GM12891 (cell line): ENCODE results near the gene SLC5A9.
A peak's percentile ranks its signal among the peaks of the same experiment; 100 is the strongest.

Experiments
- DNase-seq: peaks from one replicate; pipeline ENCODE4 v3.0.0; 2011; ENCODE audit warnings: low spot score; ENCODE audit not compliant: insufficient read length
- FAIRE-seq: peaks from 2 replicates; lab custom pipeline; 2011; peaks lifted over from hg19 to GRCh38; lab: Jason Lieb, UNC
- PAX5 ChIP-seq: IDR thresholded peaks from 2 replicates; pipeline ENCODE4 v1.6.1; 2011; ENCODE audit warnings: low read length, moderate library complexity, mild to moderate bottlenecking; ENCODE audit not compliant: insufficient read depth, severe bottlenecking
- POLR2A ChIP-seq: IDR thresholded peaks from 2 replicates; pipeline ENCODE4 v1.6.1; 2011; ENCODE audit warnings: low read depth, low read length, control low read depth
- POLR2AphosphoS5 ChIP-seq: IDR thresholded peaks from 2 replicates; pipeline ENCODE4 v1.6.1; 2011; ENCODE audit warnings: low read depth, low read length, control low read depth
- POU2F2 ChIP-seq: IDR thresholded peaks from 2 replicates; pipeline ENCODE4 v1.6.1; 2011; ENCODE audit warnings: low read depth, mild to moderate bottlenecking, control low read depth, low read length, moderate library complexity
- SPI1 ChIP-seq: IDR thresholded peaks from 2 replicates; pipeline ENCODE4 v1.6.1; 2011; ENCODE audit warnings: low read depth, low read length, control low read depth
- TAF1 ChIP-seq: IDR thresholded peaks from 2 replicates; pipeline ENCODE4 v1.6.1; 2011; ENCODE audit warnings: low read depth, low read length, control low read depth

SLC5A9 gene

DNA sequence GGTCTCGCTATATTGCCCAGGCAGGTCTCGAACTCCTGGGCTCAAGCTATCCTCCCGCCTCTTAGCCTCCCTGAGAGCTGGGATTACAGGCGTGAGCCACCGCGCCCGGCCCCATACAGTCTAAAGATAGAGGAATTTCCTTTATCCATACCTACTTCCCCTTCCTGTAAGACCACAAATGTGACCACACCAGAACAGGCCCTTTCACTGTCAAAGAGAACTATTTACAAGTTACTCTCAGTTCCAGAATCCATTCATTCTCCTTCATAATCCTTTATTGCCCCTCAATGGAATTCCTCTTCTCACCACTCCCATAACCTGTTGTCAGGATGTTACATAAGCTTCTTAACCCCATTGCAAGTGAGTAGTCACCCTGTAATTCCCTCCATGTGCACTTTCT lies 26.3 kb upstream of the SLC5A9 start:
- DNase-seq (no peak), FAIRE-seq (no peak)
- TF ChIP-seq POU2F2 (no peak), POLR2A (no peak), SPI1 (no peak), POLR2AphosphoS5 (no peak), TAF1 (no peak), PAX5 (no peak)

DNA sequence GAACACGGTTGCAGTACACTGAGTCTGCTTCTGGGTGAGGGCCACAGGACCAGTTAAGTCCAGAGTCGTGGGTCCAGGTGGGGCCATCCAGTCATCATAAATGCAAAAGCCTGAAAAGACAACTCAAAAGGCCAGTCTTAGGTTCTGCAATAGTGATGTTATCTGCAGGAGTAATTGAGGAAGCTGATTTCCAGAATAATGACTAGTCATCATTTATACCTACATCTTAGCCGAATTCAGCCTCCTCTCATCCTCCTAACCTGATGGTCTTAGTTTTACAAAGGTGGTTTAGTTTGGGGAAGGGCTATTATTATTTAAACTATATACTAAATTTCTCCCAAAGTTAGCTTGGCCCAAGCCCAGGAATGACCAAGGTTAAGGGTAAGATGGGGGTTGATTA lies 23.5 kb upstream of the SLC5A9 start:
- no peak for DNase-seq
- FAIRE-seq = no peak
- TF ChIP-seq POU2F2 (no peak), POLR2A (no peak), SPI1 (no peak), PAX5 (no peak), TAF1 (no peak), POLR2AphosphoS5 (no peak)

DNA sequence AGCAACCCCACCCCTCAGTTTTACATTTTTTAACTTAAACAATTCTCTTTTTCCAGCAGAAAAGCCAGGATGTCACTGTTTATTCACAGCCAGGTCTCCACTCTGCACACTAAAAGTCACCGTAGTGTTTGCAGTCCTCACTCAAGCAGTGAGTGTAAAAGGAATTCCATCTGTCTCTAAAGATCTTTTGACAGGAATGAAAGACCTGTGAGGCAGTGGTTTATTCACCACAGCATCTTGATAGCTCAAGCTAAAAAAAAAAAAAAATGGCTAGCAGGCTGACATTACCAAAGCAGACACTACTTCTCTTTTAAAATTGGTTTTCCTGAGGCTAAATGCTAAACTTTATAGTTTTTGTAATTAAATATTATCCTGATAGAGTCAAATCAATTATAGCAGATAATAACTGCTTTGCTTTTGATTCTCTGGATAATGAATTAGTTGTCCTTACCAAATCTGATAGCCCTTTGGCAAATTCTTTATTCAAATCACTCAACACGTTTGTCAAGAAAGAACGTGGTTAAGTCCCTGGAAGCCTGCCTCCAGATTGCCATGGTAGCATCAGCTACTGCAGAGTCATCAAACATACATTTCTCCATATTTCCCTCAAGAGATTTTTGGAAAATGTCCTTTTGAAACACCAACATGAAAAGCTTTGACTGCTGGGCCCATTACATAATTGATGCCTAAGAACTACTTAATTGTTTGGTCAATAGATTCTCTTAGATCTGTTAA lies 22.2 kb upstream of the SLC5A9 start:
- TF ChIP-seq POLR2AphosphoS5 (no peak), TAF1 (no peak), POU2F2 (no peak), SPI1 (no peak)
- DNase-seq = no peak
- no peak for FAIRE-seq

DNA sequence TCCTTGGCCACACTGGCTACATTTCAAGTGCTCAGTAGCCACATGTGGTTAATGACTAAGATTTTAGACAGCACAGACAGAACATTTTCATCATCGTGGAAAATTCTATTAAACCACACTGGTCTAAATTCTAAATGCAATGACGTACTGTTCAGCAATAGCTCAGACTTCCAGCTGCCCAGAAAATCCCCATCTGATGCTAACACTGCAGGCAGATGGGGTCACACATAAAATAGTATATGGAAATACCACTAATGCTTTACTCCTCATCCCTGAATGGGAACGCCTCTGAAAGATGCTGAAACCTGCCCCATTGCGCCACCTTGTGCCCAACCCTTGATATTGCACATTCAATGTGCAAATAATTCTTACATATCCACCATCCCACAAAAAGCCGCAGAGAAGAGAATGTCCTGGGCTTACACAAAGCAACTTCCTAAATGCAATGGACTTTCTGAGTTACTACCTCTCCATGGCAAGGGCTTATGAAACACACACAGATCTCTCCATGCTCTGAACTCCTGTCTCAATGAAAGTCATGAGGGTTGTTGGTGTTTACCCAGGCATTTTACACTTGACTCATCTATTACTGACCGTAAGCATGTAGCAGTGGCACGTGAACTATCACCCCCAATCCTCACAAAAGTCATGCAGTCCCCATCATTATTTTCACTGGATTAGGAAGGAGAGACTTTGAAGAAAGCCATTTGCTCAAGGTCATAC lies 20.3 kb upstream of the SLC5A9 start:
- TF ChIP-seq TAF1 (no peak), PAX5 (no peak)
- DNase-seq = peak; percentile 13
- FAIRE-seq = peak; percentile 88

DNA sequence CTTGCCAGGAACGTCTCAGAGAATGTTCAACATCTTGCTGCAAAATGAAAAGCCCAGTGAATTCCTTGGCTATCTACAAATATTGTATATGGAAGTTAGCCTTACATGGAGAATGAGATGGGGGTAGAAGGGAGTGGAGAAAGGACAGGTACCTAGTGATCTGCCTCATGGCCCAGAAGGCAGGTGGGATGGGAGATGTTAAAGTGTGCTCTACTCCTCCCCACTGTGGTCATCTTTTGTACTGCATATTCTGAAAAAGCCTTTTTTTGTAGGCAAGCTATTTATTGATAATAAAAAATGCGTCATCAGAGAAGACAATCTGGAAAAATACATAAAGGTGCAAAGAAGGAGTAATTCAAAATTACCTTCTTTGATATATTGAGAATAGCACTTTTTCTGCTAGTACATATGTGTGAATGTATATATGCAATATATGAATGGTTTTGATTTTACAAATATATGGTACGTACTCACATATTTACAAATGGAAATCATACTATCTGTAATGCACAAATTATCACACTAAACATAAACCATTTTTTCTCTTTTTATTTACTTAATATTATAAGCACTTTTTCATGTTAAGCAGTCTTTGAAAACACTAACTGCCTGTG lies 19.1 kb upstream of the SLC5A9 start:
- TF ChIP-seq SPI1 (no peak), POLR2A (no peak), POLR2AphosphoS5 (no peak), POU2F2 (no peak)
- FAIRE-seq = peak; percentile 64
- no peak for DNase-seq

DNA sequence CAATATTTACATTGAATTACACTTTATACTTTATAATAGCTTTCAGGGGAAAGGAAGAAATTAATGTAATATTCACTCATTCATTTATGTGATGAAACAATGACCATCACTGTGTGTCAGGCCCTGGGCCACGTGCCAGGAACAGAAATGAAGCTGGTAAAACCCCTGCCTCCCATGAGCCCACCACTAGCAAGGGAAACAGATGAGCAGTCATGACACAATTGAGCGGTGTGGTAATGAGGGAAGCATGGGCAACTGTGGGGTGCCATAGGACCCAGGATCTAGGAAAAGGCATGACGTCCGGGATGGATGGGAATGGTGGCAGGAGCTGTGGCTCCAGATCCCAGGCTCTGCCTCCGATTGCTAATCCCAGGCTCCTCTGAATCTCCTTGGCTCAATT lies 17.0 kb upstream of the SLC5A9 start:
- DNase-seq = no peak
- no peak for TF ChIP-seq SPI1
- TF ChIP-seq POU2F2 = no peak
- TF ChIP-seq POLR2AphosphoS5 = no peak
- no peak for TF ChIP-seq POLR2A
- TF ChIP-seq TAF1 = no peak
- no peak for TF ChIP-seq PAX5
- FAIRE-seq = no peak

DNA sequence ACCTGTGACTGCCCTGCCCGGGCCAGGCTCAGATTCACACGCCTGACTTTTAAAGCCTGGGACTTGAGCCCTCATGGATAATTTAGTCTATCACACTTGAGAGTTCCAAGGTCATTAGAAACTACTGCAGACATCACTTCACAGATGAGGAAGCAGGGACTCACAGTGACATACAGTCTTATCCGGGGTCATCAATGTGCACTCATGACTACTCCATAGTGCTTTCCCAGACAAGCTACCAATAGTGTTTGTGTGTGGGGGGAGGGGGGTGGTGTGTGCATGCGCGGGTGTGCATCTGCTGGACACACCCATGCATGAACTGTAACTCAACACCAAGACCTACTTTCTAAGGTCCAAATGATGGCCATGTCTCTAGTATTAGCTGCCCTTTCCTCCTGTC lies 16.1 kb upstream of the SLC5A9 start:
- FAIRE-seq = no peak
- no peak for TF ChIP-seq POLR2AphosphoS5
- TF ChIP-seq PAX5 = no peak
- TF ChIP-seq POU2F2 = no peak
- no peak for TF ChIP-seq TAF1
- no peak for TF ChIP-seq POLR2A
- no peak for TF ChIP-seq SPI1
- DNase-seq = no peak

DNA sequence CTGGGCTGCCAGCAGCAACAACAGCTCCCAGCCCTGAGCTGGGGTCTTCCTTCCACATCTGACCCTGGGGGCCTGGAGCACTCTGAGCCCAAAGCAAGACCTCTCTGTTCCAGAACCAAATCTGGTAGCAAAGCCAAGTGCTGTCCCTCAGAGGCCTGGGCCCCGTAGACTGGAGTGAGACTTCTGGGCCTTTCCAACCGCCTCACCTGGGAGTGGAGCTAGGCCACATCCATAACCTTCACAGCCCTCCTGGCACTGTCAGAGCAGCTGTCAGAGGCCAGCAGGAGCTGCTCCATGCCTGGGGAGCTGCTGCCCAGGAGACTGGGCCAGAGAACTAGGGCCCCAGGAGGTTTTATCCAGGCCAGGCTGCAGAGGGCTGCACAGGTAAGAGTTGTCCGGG lies 15.4 kb upstream of the SLC5A9 start:
- no peak for TF ChIP-seq POU2F2
- TF ChIP-seq POLR2AphosphoS5 = no peak
- no peak for TF ChIP-seq PAX5
- no peak for TF ChIP-seq POLR2A
- no peak for TF ChIP-seq SPI1
- TF ChIP-seq TAF1 = no peak
- DNase-seq (no peak), FAIRE-seq (no peak)

GRCh38 chr1:48207536-48208075 lies 14.9 kb upstream of the SLC5A9 start:
- DNase-seq (no peak), FAIRE-seq (no peak)
- TF ChIP-seq POLR2A = no peak
- no peak for TF ChIP-seq TAF1
- TF ChIP-seq PAX5 = no peak
- no peak for TF ChIP-seq SPI1
- no peak for TF ChIP-seq POLR2AphosphoS5

- DNase-seq (no peak), FAIRE-seq (no peak)
- TF ChIP-seq TAF1 (no peak), SPI1 (no peak), POU2F2 (no peak), POLR2A (no peak), PAX5 (no peak), POLR2AphosphoS5 (no peak)
These were observed 14.3 kb upstream of the SLC5A9 start for GRCh38 chr1:48208251-48208650.
